ENCODE results near the gene CIC. TPM values are rescaled to one million over a fixed set of nuclear protein-coding genes. Genes with fewer than 3 reads are reported as not detected.

The CIC gene
- total and polyA plus RNA-seq, 9 of the 15 experiments (the other 6 are each of a cell fraction or from before 2014, with no cell fraction given): 0.07 to 44.7 (median 8.6) TPM

DNA sequence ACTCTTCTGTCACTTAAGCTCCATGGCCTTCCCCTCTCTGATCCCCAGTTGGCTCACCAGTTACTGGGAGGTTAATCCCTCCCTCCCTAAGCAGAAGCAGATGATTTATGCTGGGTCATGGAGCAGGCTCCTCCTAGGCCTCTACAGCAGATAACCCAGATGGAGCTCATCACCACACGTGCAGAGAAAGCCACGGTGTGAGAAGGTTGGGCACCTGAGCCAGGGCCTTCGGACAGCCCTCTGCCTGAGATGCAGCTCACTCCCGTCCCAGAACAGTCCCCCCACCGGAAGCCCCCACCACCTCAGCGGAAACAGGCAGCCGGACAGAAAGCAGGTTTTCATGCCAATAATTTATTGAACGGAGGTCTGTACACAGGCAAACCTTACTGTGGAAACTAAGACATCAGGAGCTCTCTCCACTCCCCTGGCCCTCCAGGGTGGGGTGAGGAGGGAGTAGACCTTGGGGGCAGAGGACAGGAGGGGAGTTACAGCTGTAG, 39.1 kb upstream of the CIC start (continued):
- TF ChIP-seq, protein P1, sequence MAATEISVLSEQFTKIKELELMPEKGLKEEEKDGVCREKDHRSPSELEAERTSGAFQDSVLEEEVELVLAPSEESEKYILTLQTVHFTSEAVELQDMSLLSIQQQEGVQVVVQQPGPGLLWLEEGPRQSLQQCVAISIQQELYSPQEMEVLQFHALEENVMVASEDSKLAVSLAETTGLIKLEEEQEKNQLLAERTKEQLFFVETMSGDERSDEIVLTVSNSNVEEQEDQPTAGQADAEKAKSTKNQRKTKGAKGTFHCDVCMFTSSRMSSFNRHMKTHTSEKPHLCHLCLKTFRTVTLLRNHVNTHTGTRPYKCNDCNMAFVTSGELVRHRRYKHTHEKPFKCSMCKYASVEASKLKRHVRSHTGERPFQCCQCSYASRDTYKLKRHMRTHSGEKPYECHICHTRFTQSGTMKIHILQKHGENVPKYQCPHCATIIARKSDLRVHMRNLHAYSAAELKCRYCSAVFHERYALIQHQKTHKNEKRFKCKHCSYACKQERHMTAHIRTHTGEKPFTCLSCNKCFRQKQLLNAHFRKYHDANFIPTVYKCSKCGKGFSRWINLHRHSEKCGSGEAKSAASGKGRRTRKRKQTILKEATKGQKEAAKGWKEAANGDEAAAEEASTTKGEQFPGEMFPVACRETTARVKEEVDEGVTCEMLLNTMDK (IDR thresholded peaks at IDR 0.05; ENCODE audit: borderline replicate concordance, insufficient read depth, low read depth, low read length, poor library complexity, severe bottlenecking): no peak
- peak in 1 of 2 experiments; percentile 40; a peak in 1 of 4 replicates for TF ChIP-seq SIN3A (IDR thresholded peaks at IDR 0.05; ENCODE audit: borderline replicate concordance in 2 of 2, control insufficient read depth in 1 of 2, low read depth in 2 of 2, low read length in 2 of 2)
- no peak for TF ChIP-seq ELF1 (tag; IDR thresholded peaks at IDR 0.05)
- no peak for TF ChIP-seq ZC3H4 (CRISPR knock-in tag; IDR thresholded peaks at IDR 0.05; ENCODE audit: borderline replicate concordance)
- TF ChIP-seq, protein P2, sequence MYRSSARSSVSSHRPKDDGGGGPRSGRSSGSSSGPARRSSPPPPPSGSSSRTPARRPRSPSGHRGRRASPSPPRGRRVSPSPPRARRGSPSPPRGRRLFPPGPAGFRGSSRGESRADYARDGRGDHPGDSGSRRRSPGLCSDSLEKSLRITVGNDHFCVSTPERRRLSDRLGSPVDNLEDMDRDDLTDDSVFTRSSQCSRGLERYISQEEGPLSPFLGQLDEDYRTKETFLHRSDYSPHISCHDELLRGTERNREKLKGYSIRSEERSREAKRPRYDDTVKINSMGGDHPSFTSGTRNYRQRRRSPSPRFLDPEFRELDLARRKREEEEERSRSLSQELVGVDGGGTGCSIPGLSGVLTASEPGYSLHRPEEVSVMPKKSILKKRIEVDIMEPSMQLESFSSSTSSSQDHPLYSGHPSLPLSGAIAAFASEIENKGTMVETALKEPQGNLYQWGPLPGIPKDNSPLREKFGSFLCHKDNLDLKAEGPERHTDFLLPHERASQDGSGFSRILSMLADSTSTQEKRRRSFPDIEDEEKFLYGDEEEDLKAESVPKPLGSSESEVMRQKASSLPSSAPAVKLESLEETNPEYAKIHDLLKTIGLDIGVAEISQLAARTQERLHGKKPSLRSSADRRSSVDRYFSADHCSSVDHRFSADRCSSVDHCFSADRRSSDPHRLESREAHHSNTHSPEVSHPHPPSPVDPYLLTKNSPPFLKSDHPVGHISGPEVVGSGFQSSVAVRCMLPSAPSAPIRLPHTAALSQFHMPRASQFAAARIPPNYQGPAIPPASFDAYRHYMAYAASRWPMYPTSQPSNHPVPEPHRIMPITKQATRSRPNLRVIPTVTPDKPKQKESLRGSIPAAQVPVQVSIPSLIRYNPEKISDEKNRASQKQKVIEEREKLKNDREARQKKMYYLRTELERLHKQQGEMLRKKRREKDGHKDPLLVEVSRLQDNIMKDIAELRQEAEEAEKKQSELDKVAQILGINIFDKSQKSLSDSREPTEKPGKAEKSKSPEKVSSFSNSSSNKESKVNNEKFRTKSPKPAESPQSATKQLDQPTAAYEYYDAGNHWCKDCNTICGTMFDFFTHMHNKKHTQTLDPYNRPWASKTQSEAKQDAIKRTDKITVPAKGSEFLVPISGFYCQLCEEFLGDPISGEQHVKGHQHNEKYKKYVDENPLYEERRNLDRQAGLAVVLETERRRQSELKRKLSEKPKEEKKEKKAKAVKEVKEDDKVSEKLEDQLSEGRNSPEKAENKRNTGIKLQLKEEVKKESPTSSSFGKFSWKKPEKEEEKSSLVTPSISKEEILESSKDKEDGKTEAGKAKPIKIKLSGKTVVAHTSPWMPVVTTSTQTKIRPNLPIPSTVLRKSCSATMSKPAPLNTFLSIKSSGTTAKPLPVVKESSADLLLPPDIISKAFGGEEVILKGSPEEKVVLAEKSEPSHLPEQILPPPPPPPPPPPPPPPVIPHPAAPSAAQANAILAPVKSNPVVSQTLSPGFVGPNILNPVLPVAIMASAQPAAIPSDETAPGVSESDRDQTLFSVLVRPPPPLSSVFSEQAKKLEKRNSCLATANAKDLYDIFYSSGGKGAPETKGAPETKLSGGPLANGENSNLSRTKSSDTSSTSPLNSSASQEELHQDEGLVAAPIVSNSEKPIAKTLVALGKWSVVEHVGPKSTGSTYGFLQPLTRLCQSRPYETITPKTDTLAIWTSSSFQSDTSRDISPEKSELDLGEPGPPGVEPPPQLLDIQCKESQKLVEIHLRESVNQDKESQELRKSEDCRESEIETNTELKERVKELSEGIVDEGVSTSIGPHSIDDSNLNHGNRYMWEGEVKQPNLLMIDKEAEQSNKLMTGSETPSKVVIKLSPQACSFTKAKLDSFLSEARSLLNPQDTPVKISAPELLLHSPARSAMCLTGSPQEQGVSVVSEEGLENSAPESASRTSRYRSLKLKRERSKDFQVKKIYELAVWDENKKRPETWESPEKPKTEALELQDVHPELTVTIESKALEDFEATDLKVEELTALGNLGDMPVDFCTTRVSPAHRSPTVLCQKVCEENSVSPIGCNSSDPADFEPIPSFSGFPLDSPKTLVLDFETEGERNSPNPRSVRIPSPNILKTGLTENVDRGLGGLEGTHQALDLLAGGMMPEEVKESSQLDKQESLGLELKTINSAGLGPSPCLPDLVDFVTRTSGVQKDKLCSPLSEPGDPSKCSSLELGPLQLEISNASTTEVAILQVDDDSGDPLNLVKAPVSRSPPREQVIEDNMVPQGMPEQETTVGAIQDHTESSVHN (IDR thresholded peaks at IDR 0.05; ENCODE audit: borderline replicate concordance in 1 of 2, low read depth in 1 of 2): no peak
- TF ChIP-seq ARID1B (IDR thresholded peaks at IDR 0.05): peak; percentile 57
- no peak for TF ChIP-seq ZNF507 (tag; conservative IDR thresholded peaks at IDR 0.05)
- peak; percentile 73 for TF ChIP-seq NR2C1 (IDR thresholded peaks at IDR 0.05)
- TF ChIP-seq NR2C1 (tag; IDR thresholded peaks at IDR 0.05): peak; percentile 79
- no peak for TF ChIP-seq SAFB2 (IDR thresholded peaks at IDR 0.05; ENCODE audit: borderline replicate concordance, low read depth, low read length, severe bottlenecking)
- no peak for TF ChIP-seq HNRNPLL (IDR thresholded peaks at IDR 0.05; ENCODE audit: low read depth, low read length, poor library complexity, severe bottlenecking)
- no peak for TF ChIP-seq ARID2 (IDR thresholded peaks at IDR 0.05)
- TF ChIP-seq PPARD (CRISPR knock-in tag; IDR thresholded peaks at IDR 0.05): no peak
- TF ChIP-seq, protein P3, sequence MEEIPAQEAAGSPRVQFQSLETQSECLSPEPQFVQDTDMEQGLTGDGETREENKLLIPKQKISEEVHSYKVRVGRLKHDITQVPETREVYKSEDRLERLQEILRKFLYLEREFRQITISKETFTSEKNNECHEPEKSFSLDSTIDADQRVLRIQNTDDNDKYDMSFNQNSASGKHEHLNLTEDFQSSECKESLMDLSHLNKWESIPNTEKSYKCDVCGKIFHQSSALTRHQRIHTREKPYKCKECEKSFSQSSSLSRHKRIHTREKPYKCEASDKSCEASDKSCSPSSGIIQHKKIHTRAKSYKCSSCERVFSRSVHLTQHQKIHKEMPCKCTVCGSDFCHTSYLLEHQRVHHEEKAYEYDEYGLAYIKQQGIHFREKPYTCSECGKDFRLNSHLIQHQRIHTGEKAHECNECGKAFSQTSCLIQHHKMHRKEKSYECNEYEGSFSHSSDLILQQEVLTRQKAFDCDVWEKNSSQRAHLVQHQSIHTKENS (CRISPR knock-in tag; IDR thresholded peaks at IDR 0.05): no peak
- TF ChIP-seq SOX6 (IDR thresholded peaks at IDR 0.05): peak; percentile 37; the same call in 1 of the 2 replicates
- TF ChIP-seq NFRKB (IDR thresholded peaks at IDR 0.05; ENCODE audit: low read depth): no peak
- no peak for TF ChIP-seq DDX20 (tag; IDR thresholded peaks at IDR 0.05; ENCODE audit: low read depth)
